OCI-LY1 (cell line): Measurements from ENCODE around the gene EN1.

Experiments
- H2AFZ ChIP-seq: fragments of 200-600 bp; sonication (generic), shearing (Covaris generic); 2 replicates; pipeline ENCODE4 v1.6.0; 2014; ENCODE audit warnings: antibody characterized with exemption, mild to moderate bottlenecking, low read length
- H3F3A ChIP-seq: fragments of 200-600 bp; sonication (generic), shearing (Covaris generic); 2 replicates; pipeline ENCODE4 v1.6.0; 2014; ENCODE audit warnings: mild to moderate bottlenecking, antibody characterized with exemption, low read length, moderate library complexity; ENCODE audit not compliant: insufficient read depth
- H3K27ac ChIP-seq: fragments of 200-600 bp; sonication (generic); 2 replicates; pipeline ENCODE4 v1.5.1; 2014; ENCODE audit warnings: low read length, mixed run types, mild to moderate bottlenecking, low read depth; ENCODE audit not compliant: poor library complexity, severe bottlenecking
- H3K27me3 ChIP-seq: fragments of 200-600 bp; sonication (generic); 2 replicates; pipeline ENCODE4 v1.6.0; 2014; ENCODE audit warnings: antibody characterized with exemption, mild to moderate bottlenecking, low read length, moderate library complexity; ENCODE audit not compliant: insufficient read depth
- H3K36me3 ChIP-seq: fragments of 200-600 bp; sonication (generic); 2 replicates; pipeline ENCODE4 v1.6.1; 2014; ENCODE audit warnings: mild to moderate bottlenecking, antibody characterized with exemption, low read length, moderate library complexity, mixed read lengths; ENCODE audit not compliant: insufficient read depth
- H3K4me1 ChIP-seq: fragments of 200-600 bp; sonication (generic); 2 replicates; pipeline ENCODE4 v1.5.1; 2014; ENCODE audit warnings: mild to moderate bottlenecking, low read length, moderate library complexity; ENCODE audit not compliant: insufficient read depth, severe bottlenecking
- H3K4me2 ChIP-seq: fragments of 200-600 bp; sonication (generic), shearing (Covaris generic); 2 replicates; pipeline ENCODE4 v1.6.1; 2014; ENCODE audit warnings: low read length
- H3K4me3 ChIP-seq: fragments of 200-600 bp; sonication (generic); 2 replicates; pipeline ENCODE4 v1.5.1; 2014; ENCODE audit warnings: low read length, low read depth, mild to moderate bottlenecking, mixed read lengths; ENCODE audit not compliant: poor library complexity, severe bottlenecking
- H3K79me2 ChIP-seq: fragments of 200-600 bp; shearing (Covaris generic); 2 replicates; pipeline ENCODE4 v1.6.1; 2016; ENCODE audit warnings: mixed run types, low read length, mixed read lengths; ENCODE audit not compliant: insufficient read depth
- H3K9ac ChIP-seq: fragments of 200-600 bp; sonication (generic), shearing (Covaris generic); 2 replicates; pipeline ENCODE4 v1.6.1; 2014; ENCODE audit warnings: mild to moderate bottlenecking, low read length, mixed read lengths
- H3K9me2 ChIP-seq: fragments of 200-600 bp; sonication (generic), shearing (Covaris generic); 2 replicates; pipeline ENCODE4 v1.6.1; 2014; ENCODE audit warnings: low read depth, mild to moderate bottlenecking, low read length, mixed read lengths
- H3K9me3 ChIP-seq: fragments of 200-600 bp; shearing (Covaris generic); 2 replicates; pipeline ENCODE4 v1.6.1; 2014; ENCODE audit warnings: low read length, mixed read lengths
- H4K20me1 ChIP-seq: fragments of 200-600 bp; sonication (generic), shearing (Covaris generic); 2 replicates; pipeline ENCODE4 v1.6.0; 2016; ENCODE audit warnings: mild to moderate bottlenecking, low read length; ENCODE audit not compliant: insufficient read depth
- EZH2 ChIP-seq: fragments of 200-600 bp; sonication (generic), shearing (Covaris generic); IDR thresholded peaks from 2 replicates; pipeline ENCODE4 v1.8.0; 2017; ENCODE audit warnings: borderline replicate concordance, mixed run types, mild to moderate bottlenecking, antibody characterized with exemption, low read length, moderate library complexity, mixed read lengths
- TF ChIP-seq, protein P1 (sequence below): fragments of 200-600 bp; sonication (generic), shearing (Covaris generic); IDR thresholded peaks from 2 replicates; pipeline ENCODE4 v1.5.1; 2017; ENCODE audit warnings: mild to moderate bottlenecking, antibody characterized with exemption, low read length, moderate library complexity, mixed read lengths

The EN1 gene

DNA sequence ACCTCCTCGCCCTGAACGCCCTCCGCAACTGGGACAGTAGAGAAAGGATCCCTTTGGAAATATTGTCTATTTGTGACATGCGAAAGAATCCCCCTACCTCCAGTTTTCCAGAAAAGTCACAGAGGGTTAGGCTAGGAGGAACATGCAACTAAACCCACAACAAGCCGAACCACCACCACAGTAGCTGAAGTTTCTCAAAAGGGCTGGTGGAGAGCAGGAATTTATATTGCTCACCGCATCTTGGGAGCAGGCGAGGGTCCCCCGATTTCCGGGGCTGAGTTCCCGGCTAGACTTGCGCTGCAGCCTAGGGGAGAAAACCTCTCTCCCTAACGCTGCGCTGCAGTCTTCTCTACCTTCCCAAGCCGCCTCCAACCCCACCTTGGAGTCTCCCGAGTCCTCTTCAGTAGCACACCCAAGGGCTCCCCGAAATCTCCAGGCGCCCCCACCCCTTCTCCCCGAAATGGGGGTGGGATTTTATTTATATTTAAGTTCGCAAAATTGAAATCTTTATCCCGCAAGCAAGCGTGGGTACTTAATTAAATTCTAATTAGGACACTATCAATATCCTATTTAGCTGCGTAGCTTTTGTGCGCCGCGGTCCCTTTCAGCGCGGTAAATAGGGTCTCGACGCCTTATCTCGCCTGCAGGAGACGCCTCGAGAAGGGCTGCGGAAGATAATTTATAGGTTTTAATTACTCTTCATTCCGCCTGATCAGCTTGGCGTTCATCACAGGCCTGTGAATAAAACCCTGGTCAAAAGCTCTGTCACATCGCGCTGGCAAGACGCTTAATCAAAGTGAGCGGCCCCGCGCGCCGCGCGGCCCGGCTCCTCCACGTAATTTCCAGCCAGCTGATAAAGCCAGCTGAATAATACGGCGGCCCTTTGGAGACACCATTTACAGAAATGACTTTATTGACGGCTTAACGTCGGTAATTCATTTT is 2.0 kb upstream of the EN1 start:
- no peaks in the 10 kb centered on the region for H3K27me3 ChIP-seq
- no peak overlapping the region for H2AFZ ChIP-seq
- no peak overlapping the region for H3K4me3 ChIP-seq
- H3K36me3 ChIP-seq = no peaks in the 10 kb centered on the region
- no peaks in the 10 kb centered on the region for H3F3A ChIP-seq
- H4K20me1 ChIP-seq = no peaks in the 10 kb centered on the region
- TF ChIP-seq EZH2 = no peak
- TF ChIP-seq, protein P1, sequence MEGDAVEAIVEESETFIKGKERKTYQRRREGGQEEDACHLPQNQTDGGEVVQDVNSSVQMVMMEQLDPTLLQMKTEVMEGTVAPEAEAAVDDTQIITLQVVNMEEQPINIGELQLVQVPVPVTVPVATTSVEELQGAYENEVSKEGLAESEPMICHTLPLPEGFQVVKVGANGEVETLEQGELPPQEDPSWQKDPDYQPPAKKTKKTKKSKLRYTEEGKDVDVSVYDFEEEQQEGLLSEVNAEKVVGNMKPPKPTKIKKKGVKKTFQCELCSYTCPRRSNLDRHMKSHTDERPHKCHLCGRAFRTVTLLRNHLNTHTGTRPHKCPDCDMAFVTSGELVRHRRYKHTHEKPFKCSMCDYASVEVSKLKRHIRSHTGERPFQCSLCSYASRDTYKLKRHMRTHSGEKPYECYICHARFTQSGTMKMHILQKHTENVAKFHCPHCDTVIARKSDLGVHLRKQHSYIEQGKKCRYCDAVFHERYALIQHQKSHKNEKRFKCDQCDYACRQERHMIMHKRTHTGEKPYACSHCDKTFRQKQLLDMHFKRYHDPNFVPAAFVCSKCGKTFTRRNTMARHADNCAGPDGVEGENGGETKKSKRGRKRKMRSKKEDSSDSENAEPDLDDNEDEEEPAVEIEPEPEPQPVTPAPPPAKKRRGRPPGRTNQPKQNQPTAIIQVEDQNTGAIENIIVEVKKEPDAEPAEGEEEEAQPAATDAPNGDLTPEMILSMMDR = no peak
- H3K9me3 ChIP-seq = no peaks in the 10 kb centered on the region
- H3K9ac ChIP-seq = no peak overlapping the region
- H3K27ac ChIP-seq = no peak overlapping the region
- H3K79me2 ChIP-seq = no peaks in the 10 kb centered on the region
- H3K9me2 ChIP-seq = no peaks in the 10 kb centered on the region
- no peak overlapping the region for H3K4me2 ChIP-seq
- no peaks in the 10 kb centered on the region for H3K4me1 ChIP-seq

DNA sequence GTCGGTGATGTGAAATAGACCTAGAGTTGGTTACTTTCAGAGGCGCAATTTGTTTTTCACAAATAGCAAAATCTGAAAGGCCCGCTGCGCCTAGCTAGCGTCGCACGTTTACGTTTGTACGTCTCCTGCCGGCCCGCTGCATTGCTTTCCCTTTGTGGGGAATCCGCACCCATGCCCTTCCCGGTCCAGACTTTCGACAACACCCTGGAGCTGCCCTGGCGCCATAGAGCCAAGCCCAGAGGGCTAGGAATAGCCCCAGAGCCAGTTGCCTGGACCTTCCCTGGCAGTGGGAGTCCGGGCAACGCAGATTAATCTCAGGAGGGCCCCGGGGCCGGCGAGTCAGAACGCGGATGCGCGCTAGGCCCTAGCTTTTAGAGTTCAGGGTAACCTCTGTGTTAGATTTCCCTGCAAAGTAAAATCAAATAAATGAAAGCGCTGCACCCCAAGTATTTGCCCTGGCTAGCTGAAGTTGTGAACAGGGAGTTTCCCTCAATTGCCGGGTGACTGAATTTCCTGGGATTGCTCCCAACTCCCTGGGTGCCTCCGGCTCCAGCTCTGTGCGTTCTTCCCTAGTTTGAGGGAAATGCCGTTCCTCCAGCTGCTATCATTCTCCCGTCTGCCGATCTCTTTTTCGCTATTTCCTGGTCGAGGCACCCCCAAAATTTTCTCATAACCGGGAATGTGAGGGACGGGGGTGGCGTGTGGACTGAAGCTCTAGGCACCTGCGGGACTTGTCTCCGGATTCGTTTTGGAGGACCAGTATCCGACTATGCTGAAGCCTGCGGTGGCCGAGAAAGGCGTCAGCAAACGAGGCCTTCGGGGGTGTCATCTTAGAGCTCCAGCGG is 1.2 kb upstream of the EN1 start:
- Histone ChIP-seq H3K9ac (no peak overlapping the region), H3K4me3 (no peak overlapping the region), H3K9me2 (no peaks in the 10 kb centered on the region), H3K27me3 (no peaks in the 10 kb centered on the region), H3K4me2 (no peak overlapping the region), H3F3A (no peaks in the 10 kb centered on the region), H2AFZ (no peak overlapping the region), H3K27ac (no peak overlapping the region), H3K79me2 (no peaks in the 10 kb centered on the region), H4K20me1 (no peaks in the 10 kb centered on the region), H3K9me3 (no peaks in the 10 kb centered on the region), H3K36me3 (no peaks in the 10 kb centered on the region), H3K4me1 (no peaks in the 10 kb centered on the region)
- TF ChIP-seq, protein P1 = no peak
- TF ChIP-seq EZH2 = no peak

DNA sequence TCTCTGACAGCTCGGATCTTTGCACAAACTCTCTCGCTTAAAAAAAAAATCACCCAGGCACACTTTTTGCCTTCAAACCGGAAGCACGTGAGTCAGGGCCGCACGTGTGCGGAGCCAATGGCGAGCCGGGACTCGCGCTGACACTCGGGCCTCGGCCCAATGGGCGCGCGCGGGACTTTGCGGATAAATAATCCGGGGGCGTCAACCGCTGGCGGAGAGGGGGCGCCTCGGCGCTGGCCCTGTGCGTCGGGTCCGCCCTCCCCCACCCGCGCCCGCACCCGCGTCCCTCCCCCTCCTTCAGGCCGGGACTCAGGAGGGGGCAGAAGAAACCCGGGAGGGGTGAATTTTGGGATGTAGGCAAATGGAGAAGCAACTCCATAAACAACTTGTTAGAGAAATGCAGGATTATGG is 319 bp upstream of the EN1 start:
- no peaks in the 10 kb centered on the region for H3F3A ChIP-seq
- H3K9ac ChIP-seq = no peak overlapping the region
- TF ChIP-seq EZH2 = no peak
- TF ChIP-seq, protein P1 = no peak
- no peak overlapping the region for H3K4me2 ChIP-seq
- no peaks in the 10 kb centered on the region for H4K20me1 ChIP-seq
- no peaks in the 10 kb centered on the region for H3K9me3 ChIP-seq
- H3K4me3 ChIP-seq = no peak overlapping the region
- no peaks in the 10 kb centered on the region for H3K27me3 ChIP-seq
- no peak overlapping the region for H3K27ac ChIP-seq
- no peaks in the 10 kb centered on the region for H3K79me2 ChIP-seq
- no peaks in the 10 kb centered on the region for H3K4me1 ChIP-seq
- no peak overlapping the region for H2AFZ ChIP-seq
- H3K9me2 ChIP-seq = no peaks in the 10 kb centered on the region
- no peaks in the 10 kb centered on the region for H3K36me3 ChIP-seq
